ENCODE data around the gene MIS12. TPM values are rescaled to one million over a fixed set of nuclear protein-coding genes. Genes with fewer than 3 reads are reported as not detected.

Gene MIS12
- total RNA-seq, 1 donor = 8.1 TPM

DNA sequence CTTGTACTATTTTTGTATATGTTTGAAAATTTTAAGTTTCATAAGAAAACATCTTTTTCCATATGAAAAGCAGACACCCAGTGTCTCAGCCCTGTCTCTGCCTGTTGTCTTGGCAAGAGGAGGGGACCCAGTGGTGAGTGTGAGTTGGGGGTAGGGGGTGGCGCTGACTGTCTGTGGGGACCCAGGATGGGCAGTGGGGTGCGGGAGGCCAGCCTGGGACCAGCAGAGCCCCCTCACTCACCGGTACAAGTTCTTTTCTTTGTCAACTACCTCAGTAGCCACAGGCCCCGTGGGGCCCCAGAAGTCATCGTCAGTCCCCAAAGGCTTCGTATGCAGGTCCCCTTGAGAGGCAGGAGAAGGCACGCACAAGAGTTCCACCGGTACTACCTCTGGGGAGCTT lies 46.2 kb downstream of the MIS12 start:
- DNase-seq (ENCODE audit: low read depth in 2 of 3, low spot score in 2 of 3) = no peak

DNA sequence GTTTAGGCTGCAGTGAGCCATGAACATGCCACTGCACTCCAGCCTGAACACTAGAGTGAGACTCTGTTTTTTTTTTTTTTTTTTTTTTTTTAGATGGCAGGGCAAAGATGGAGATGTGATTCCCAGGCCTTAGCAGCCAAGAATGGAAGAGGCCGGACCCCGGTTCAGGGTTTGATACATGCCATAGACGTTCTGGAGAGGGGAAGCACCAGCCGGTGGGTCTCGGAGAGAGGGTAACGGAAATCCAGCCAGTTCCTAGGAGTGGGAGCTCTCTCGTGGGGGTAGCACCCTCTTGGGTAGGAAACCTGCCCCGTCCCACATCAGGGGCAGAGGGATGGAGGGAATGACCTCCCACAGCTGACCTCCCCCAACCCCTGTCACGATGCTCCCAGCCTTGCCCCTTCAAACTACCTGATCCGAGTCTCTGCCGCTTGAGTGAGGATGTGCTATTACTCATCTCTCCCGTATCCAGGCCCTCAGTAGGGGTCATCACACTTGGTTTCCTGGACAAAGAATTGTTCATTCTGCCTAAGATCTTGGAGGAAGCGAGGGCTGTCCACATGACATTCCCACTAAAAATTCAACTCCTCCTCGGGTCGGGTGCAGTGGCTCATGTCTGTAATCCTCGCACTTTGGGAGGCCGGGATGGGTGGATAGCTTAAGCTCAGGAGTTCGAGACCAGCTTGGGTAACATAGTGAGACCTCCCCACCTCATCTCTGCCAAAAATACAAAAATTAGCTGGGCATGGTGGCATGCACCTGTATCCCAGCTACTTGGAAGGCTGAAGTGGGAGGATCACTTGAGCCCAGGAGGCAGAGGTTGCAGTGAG lies 47.3 kb downstream of the MIS12 start:
- no peak for DNase-seq (ENCODE audit: low read depth in 2 of 3, low spot score in 2 of 3)

GRCh38 chr17:5535436-5535835 lies 49.1 kb downstream of the MIS12 start:
- DNase-seq (ENCODE audit: low read depth in 2 of 3, low spot score in 2 of 3) = no peak

DNA sequence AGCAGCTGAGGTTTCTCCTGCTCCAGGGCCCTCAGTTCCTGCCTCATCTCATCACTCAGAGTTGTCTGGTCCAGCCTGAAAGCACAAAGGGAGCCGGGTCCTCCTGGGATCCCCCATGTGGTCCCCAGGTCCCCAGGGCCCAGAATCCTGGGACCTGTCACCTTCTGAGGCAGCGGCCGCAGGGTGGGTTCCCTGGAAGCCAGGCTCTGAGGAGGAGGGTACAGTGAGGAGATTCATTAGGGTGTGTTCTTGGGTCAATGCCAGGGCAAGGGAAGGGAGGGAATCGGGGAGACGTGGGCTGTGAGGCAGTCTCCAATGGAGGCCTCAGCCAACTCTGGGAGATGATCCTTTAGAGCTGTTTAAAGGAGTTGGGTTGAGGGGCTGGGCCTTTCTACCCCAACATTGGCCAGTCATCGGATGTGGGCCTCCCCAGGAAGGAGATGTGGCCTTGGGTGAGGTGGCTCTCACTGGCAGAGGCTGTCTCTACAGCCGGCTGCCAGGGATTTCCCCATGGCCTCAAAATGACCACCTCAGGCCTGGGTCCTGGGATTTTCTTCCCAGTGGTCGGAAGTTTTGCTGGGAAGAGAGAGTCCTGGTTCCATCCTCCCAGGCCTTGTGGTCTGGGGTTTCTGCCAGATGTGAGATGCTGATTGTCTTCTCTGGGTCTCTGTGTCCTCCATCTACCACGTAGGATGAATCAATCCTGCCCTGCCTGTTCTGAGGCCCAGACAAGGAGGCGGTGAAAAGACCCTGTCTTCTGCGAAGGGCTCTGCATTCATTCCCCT lies 50.7 kb downstream of the MIS12 start:
- no peak for DNase-seq (ENCODE audit: low read depth in 2 of 3, low spot score in 2 of 3)

GRCh38 chr17:5539286-5539685 lies 52.9 kb downstream of the MIS12 start:
- no peak for DNase-seq (ENCODE audit: low read depth in 2 of 3, low spot score in 2 of 3)

GRCh38 chr17:5540321-5540720 lies 54.0 kb downstream of the MIS12 start:
- no peak for DNase-seq (ENCODE audit: low read depth in 2 of 3, low spot score in 2 of 3)

Other genes starting within 250 kb of the MIS12 start
- 11.0 TPM for gene RABEP1, start 204.3 kb upstream of the MIS12 start, total RNA-seq
- gene NUP88, start 66.9 kb upstream of the MIS12 start, total RNA-seq = 61.7 TPM
- gene RPAIN, start 66.4 kb upstream of the MIS12 start, total RNA-seq = 27.2 TPM
- gene C1QBP, start 47.4 kb upstream of the MIS12 start, total RNA-seq = 113 TPM
- 16.2 TPM for gene DHX33, start 17.6 kb upstream of the MIS12 start, total RNA-seq
- gene DERL2, start 388 bp upstream of the MIS12 start, total RNA-seq = 22.1 TPM
- 28.8 TPM for gene NLRP1, start 97.9 kb downstream of the MIS12 start, total RNA-seq

Measured in hematopoietic multipotent progenitor cell (in vitro differentiated cells).